ENCODE data around the gene ALAS1.

DNA sequence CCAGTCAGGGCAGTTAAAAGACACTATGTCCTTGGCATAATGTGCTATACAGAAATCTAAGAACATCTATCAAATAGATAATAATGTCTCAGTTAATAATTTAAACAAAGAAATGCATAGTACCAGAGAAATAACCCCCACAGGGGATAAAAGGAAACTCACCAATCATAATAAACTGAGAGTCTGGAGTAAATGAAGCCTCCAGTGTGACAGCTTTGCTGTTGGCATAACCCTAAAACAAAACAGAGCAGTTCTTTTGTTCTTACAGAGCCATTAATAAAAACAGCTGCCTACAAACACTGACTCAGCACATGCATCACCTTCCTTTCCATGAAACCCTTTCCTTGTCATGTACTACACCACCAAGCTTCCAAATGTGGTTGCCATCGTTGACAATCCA lies 61.1 kb downstream of the ALAS1 start:
- TF ChIP-seq, protein P1, sequence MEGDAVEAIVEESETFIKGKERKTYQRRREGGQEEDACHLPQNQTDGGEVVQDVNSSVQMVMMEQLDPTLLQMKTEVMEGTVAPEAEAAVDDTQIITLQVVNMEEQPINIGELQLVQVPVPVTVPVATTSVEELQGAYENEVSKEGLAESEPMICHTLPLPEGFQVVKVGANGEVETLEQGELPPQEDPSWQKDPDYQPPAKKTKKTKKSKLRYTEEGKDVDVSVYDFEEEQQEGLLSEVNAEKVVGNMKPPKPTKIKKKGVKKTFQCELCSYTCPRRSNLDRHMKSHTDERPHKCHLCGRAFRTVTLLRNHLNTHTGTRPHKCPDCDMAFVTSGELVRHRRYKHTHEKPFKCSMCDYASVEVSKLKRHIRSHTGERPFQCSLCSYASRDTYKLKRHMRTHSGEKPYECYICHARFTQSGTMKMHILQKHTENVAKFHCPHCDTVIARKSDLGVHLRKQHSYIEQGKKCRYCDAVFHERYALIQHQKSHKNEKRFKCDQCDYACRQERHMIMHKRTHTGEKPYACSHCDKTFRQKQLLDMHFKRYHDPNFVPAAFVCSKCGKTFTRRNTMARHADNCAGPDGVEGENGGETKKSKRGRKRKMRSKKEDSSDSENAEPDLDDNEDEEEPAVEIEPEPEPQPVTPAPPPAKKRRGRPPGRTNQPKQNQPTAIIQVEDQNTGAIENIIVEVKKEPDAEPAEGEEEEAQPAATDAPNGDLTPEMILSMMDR (IDR thresholded peaks at IDR 0.05): no peak
- no peak for TF ChIP-seq POLR2A (IDR thresholded peaks at IDR 0.05)

Data from adrenal gland (tissue), 5 donors.